COR-L47 (cell line): ENCODE measurements around the gene DMRTC2.

Source experiments
- DNase-seq: peaks from one replicate; lab custom pipeline; 2025; lab: John Stamatoyannopoulos, UW

Gene DMRTC2

DNA sequence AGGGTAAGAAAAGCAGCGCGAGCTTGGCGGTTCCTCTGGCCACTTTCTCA, at the start of gene DMRTC2:
DMRTC2 (plus strand) TSS at position 42 of the 50 bp plus-strand sequence. CDS start 2,387 bp downstream, outside the sequence.
- DNase-seq, result no peak

GRCh38 chr19:41796362-41796761, 48.5 kb upstream of the DMRTC2 start, which contains the start of gene CEACAM3:
Gene CEACAM3 (plus strand): TSS chr19:41796587. CDS start chr19:41796678, 91 bp downstream.
- DNase-seq, result no peak

DNA sequence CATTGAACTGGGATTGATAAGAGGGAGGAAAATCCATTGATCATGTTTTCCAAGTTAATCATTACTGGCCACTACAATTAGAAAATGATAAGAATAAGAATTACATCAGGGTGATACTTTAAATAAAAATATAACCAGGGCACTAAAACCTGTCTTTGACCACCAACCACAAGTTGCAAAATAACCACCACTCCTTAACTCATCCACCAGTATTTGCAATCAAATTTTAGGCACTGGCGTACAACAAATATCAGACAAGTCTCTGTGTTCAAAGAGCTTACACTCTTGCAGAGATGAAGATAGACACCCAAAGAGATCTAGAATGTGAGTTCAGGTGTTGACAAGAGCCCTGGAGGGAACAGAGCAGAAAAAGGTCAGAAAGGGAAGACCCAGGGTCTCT, 47.9 kb upstream of the DMRTC2 start:
- DNase-seq, result no peak

- DNase-seq, result no peak
These were observed 45.3 kb upstream of the DMRTC2 start for GRCh38 chr19:41799444-41800000.

DNA sequence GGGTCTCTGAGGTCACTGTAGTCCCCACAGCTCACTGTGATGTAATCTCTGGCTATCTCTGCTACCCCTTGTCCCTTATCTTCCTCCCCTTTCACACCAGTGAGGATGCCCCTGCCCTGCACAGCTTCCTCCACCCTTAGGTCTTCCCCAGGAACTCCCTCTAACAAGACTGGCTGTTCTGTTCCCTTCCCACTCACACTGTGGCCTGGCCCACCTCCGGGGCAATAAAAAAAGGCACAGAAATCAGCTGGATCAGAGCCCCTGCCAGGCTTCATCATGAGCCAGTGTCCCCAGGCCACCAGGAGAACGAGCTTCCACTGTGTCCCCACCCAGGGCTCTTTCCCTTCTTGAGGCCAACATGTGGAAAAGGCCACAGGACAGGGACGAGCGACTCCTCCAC, 43.8 kb upstream of the DMRTC2 start:
- no peak for DNase-seq

GRCh38 chr19:41801792-41802211, 43.0 kb upstream of the DMRTC2 start:
- no peak for DNase-seq

DNA sequence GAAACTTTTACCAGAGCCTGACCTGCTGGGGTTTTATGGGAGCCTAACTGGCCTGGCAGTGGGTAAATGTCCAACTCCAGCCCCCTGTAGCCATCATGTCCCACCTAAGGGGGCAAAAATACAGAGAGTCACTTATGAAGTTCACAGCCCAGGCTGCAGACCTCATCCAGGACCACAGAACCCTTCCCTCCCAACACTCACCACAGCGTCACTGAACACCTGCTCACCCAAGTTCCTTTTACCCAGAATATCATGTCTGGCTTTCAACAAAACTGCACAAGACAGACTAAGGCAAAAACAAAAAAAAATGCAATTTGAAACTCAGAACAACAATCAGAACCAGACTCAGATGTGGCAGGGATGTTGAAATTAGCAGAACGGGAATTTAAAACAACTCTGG, 42.1 kb upstream of the DMRTC2 start:
- DNase-seq, result no peak

DNA sequence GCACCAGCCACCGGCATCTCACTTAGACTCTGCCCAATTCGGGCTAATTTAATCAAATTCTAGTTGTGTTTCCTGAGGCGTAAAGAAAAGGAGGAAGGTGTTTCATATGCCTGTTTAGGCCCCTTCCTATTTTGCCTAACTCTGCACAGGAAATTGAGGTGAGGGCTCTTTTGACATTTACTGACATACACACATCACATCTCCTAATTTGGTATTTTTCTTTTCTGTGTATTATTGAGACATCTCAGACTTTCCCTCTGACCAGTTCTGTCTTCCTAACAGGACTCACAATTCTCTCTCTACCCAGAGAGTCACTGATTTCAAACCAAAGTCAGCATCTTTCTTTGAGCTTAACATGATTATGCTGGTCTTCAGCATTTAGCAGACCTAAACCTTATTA, 40.5 kb upstream of the DMRTC2 start:
- no peak for DNase-seq

DNA sequence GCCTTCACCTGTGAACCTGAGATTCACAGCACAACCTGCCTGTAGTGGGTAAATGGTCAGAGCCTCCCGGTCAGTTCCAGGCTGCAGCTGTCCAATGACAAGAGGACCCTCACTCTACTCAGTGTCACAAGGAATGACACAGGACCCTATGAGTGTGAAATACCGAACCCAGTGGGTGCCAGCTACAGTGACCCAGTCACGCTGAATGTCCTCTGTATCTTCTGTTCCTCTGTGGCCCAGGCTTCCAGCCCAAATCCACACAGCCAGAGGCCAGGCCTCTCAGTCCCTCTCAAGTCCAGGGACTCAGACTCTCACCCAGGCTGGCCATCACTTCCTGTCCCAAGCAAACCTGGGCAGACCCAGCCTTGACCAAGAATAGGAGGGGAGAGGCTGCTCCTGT, 37.7 kb upstream of the DMRTC2 start:
- no peak for DNase-seq

GRCh38 chr19:41808663-41809566, 35.9 kb upstream of the DMRTC2 start:
- DNase-seq, result no peak

DNA sequence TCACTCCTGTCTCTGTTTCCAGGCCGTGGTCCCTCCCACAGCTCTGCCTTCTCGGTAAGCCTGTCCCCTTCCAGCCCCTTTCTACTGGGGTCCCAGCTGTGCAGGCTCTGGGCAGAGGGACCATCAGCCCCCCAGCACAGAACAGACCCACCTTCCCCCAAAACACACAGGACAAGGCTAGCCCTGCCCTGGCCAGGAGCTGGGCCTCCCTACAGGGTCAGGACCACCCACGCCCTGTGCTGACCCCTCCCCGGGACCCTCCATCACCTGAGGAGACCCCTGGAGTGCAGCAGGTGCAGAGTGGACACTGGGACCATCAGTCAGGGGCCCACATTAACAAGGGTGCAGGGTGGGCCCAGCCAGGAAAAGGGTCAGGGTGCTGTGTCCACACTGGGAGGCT, 34.5 kb upstream of the DMRTC2 start:
- DNase-seq, result no peak

- DNase-seq, result no peak
These were observed 33.8 kb upstream of the DMRTC2 start for GRCh38 chr19:41811036-41811435.

- no peak for DNase-seq
These were observed 32.9 kb upstream of the DMRTC2 start for GRCh38 chr19:41811981-41812380.

DNA sequence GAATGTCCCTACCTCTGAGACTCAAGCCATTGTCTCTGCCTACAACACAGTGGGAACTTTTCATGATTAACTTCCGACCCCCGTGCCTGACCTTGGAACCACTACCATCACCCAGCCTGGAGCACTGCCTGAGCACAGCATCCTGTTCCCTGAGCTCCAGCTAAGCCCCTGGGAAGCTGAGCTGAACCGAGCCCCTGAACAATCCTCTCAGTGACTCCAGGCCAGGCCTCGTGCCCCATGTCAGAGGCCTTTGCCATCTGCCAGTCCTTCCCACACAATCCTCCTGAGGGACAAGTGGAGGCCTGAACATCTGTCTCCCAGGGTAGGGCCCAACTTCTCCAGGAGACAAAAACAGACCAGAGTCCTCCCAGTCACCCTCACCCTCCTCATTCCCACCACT, 30.9 kb upstream of the DMRTC2 start:
- DNase-seq, result no peak

DNA sequence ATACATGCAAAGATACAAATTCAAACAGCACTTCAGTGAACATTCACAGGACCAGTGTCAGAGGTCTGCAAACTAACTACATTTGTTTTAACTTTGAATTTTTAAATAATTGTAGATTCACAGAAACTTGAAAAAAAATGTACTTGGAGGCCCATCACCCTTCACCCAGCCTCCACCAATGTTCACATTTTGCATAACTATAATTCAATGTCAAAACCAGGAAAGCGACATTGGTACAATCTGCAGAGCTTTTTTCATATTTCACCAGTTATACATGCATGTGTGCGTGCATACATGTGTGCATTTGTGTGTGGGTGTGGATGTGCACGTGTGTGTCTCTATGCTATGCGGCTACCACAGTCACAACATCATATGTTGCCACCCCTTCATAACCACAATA, 29.5 kb upstream of the DMRTC2 start:
- DNase-seq, result no peak

- no peak for DNase-seq
These were observed 28.1 kb upstream of the DMRTC2 start for GRCh38 chr19:41816761-41817160.

GRCh38 chr19:41821003-41821735, 23.7 kb upstream of the DMRTC2 start:
- DNase-seq, result peak; percentile 69

GRCh38 chr19:41837981-41838708, 6.7 kb upstream of the DMRTC2 start:
- DNase-seq, result no peak

- no peak for DNase-seq
These were observed 5.6 kb upstream of the DMRTC2 start for GRCh38 chr19:41839211-41839610.

- DNase-seq, result no peak
These were observed 1.5 kb upstream of the DMRTC2 start for GRCh38 chr19:41843371-41843770.

GRCh38 chr19:41844601-41845000, 241 bp upstream of the DMRTC2 start, which contains the start of gene LYPD4:
Gene LYPD4 (minus strand): TSS chr19:41844683. CDS start chr19:41839285, 5,398 bp downstream.
- DNase-seq, result no peak

GRCh38 chr19:41845051-41845590, 279 bp downstream of the DMRTC2 start:
- DNase-seq, result no peak
